NCI-H524 treated with DMSO at 0.1 percent for 48 hours (cell line): ENCODE results near the gene GYS1.

Source experiments
- DNase-seq: peaks from one replicate; lab custom pipeline; 2025; lab: John Stamatoyannopoulos, UW

Gene GYS1

GRCh38 chr19:48963371-48964204 lies 29.5 kb downstream of the GYS1 start:
- no peak for DNase-seq

DNA sequence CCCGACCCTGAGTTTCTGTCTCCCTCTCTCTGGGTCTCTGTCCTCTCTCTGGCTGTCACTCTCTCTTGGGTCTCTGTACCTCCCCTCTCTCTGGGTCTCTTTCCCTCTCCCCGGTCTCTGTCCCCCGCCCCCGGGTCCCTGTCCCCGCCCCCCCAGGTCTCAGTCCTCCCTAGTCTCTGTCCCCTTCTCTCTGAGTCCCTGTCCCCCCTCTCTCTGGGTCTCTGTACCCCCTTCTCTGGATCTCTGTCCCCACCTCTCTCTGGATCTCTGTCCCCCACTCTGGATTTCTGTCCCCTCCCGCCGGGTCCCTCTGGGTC lies 30.3 kb downstream of the GYS1 start:
- DNase-seq = no peak

DNA sequence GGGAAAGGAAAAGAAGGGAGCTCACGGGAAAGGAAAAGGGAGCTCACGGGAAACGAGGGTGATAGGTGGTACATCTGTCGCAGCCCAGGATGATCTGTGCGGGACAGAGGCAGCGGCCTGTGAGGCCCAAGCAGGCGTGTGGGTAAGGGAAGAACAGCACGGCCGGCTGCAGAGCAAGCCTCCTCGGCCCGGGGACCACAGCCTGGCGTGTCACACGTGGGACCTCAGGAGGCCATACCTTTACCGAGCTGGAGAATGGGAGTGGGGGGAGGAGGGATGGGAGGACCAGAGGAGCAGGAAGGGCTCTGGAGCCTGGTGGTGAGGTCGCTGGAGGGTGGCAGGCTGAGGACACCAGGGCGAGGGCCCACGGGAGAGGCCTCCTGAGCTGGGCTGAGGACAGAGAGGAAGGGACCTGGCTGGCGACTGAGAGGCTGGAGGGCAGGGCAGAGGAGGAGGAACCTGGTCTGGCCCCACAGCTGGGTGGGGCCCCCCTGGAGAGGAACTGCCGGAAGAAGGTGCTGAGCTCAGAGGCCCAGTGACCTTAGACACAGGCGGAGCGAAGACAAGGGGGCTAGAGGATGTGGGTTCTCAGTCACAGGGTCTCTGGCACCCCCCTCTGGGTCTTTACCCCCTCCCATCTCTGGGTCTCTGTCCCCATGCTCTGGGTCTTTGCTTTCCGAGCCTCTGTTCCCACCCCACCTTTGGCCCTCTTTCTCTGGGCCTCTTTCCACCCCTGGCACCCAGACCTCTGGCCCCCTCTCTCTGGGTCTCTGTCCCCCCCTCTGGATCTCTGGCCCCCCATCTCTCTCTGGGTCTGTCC lies 30.9 kb downstream of the GYS1 start:
- DNase-seq = no peak

DNA sequence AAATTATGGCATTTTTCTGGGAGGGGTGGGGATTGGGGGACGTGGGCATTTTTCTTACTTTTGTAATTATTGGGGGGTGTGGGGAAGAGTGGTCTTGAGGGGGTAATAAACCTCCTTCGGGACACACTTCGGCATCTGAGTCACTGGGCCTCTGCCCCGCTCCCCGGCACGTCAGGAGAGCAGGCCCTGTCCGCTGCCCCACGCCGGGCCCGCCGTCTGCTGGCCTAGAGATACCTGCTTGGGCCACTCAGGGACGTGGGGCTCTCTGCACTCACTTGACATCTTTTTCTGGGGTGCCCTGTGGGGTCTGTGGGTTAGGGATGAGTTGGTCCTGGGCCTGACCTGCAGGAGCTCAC lies 31.5 kb downstream of the GYS1 start:
- no peak for DNase-seq

GRCh38 chr19:48961051-48961649 lies 32.0 kb downstream of the GYS1 start:
- no peak for DNase-seq

GRCh38 chr19:48959341-48960239 lies 33.5 kb downstream of the GYS1 start:
- no peak for DNase-seq

GRCh38 chr19:48958006-48958405 lies 35.1 kb downstream of the GYS1 start:
- no peak for DNase-seq

DNA sequence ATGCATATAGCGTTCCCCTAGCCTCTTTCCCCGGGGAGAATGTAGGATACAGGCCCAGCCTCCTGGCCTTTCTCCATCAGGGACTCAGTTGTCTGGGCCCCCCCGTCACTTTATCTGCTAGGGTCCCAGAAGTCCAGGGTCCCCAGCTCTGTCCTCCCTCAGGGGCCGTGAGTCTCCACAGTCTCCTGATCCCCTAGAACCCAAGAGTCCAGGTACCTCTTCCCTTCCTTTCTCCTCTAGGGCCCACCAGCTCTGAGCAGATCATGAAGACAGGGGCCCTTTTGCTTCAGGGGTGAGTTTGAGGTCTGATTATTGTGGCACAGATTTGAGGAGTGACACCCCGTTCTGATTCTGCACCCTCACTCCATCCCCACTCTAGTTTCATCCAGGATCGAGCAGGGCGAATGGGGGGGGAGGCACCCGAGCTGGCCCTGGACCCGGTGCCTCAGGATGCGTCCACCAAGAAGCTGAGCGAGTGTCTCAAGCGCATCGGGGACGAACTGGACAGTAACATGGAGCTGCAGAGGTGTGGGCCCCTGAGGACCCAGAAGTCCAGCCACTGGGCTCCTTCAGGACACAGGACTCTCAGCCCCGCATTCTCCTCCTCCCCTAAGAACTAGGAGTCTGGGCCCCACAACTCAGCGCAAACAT lies 37.7 kb downstream of the GYS1 start:
- no peak for DNase-seq

GRCh38 chr19:48954595-48955307 lies 38.4 kb downstream of the GYS1 start, which contains the start of gene BAX:
TSS of gene BAX (plus strand) at chr19:48954875. CDS start at chr19:48954929, 54 bp downstream.
- DNase-seq = peak; percentile 94

DNA sequence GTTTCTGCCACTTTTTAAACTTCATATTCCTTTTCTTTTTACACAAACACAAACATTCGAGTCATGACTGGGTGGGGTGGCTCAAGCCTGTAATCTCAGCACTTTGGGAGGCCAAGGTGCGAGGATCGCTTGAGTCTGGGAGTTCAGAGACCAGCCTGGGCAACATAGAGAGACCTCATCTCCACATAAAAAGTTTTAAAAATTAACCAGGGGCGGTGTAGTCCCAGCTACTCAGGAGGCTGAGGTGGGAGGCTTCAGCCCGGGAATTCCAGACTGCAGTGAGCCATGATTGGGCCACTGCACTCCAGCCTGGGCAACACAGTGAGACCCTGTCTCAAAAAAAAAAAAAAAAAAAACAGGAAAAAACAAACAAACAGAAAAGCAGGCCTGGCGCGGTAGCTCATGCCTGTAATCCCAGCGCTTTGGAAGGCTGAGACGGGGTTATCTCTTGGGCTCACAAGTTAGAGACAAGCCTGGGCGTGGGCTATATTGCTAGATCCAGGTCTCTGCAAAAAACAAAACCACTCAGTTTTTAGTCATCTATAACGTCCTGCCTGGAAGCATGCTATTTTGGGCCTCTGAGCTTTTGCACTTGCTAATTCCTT lies 39.0 kb downstream of the GYS1 start:
- DNase-seq = no peak

- no peak for DNase-seq
These were observed 40.0 kb downstream of the GYS1 start for GRCh38 chr19:48953141-48953540.

DNA sequence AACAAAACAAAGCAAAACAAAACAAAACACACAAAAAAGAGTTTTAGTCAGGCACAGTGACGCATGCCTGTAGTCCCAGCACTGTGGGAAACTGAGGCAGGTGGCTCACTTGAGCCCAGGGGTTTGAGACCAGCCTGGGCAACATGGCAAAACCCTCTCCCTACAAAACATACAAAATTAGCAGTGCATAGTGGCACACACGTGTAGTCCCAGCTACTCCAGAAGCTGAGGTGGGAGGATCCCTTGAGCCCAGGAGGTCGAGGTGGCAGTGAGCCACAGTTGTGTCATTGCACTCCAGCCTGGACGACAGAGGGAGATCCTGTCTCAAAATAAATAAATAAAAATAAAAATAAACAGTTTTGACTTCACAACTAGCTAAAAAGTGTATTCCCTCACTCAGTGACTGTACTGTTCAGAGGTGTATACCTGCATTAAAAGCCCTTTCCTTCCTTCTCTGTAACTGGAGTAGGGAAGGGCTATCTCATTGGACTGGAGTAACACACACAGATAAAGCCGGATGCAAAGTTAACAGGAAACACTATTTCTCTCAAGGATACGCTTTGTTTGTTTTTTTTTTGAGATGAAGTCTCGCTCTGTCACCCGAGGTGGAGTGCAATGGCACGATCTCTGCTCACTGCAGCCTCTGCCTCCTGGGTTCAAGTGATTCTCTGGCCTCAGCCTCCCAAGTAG lies 42.1 kb downstream of the GYS1 start:
- no peak for DNase-seq

DNA sequence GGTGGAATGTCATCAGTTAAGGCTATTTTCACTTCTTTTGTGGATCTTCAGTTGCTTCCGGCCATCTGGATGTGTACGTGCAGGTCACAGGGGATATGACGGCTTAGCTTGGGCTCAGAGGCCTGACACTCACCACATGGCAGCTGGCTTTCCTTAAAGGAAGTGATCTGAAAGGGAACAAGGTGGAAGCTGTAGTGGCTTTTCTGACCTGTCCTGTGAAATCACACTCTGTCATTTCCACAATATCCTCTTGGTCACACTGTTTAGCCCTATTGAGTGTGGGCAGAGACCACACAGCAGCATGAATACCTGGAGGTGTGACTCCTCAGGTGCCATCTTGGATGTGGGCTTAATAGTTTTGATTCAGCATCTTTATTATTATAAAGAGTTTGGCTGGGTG lies 43.0 kb downstream of the GYS1 start:
- DNase-seq = no peak

DNA sequence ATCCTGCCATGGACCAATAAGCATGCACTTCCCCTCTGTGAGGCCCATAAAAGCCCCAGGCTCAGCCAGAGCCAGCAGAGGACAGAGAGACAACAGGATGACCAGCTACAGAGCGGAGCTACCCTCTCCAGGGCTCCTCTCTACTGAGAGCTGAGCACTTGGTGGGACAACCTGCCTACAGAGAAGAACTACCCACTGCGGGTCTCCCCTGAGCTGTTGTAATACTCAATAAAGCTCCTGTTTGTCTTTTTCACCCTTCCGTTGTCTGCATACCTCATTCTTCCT lies 45.9 kb downstream of the GYS1 start:
- no peak for DNase-seq

- no peak for DNase-seq
These were observed 46.4 kb downstream of the GYS1 start for GRCh38 chr19:48946463-48947257.

DNA sequence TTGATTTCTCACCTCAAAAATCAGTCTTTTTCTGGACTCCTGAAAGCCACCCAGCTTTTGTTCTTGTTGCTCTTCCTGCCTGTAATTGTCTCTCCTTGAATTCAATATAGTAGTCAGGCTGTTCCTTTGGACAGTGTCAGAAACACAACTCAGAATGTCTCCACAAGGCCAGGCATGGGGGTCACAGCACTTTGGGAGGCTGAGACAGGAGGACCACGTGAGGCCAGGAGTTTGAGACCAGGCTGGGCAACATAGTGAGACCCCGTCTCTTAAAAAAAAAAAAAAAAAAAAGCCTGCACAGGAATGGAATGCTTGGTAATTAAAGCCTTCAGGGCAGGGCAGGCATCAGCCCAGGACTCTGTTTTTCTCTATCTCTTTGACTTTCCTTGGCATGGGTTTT lies 47.3 kb downstream of the GYS1 start:
- DNase-seq = no peak

GRCh38 chr19:48945415-48945814 lies 47.7 kb downstream of the GYS1 start:
- no peak for DNase-seq

DNA sequence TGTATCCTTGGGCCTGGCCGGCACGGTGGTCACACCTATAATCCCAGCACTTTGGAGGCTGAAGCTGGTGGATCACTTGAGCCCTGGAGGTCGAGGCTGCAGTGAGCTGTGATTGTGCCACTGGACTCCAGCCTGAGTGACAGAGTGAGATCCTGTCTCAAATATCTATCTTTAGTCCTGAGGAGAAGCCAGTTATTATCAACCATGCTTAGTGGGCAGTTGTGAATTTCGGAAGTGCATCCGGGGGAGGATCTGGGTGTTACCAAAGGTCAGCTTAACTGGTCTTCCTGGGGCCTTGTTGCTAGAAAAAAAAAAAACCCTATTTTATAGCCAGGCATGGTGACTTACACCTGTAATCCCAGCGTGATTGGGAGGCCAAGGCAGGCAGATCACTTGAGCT lies 50.0 kb downstream of the GYS1 start:
- DNase-seq = no peak

DNA sequence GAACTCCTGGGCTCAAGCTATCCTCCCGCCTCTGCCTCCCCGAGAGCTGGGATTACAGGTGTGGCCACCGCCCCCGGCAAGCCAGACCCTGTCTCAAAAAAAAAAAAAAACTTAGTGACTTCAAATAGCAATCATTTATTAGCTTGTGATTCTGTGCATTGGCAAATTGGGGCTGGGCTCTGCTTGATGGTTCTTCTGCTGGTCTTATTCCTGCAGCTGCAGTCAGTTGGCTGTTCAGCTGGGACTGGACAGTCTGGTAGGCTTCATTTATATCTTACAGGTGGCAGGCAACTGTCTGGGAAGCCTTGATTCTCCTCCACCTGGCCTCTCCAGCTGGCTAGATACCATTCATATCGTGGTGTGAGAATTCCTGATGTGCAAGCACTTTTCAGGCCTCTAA lies 52.2 kb downstream of the GYS1 start:
- DNase-seq = no peak
